RPMI7951 (cell line): ENCODE measurements around the gene FNDC7. TPM values are rescaled to one million over a fixed set of nuclear protein-coding genes. Genes with fewer than 3 reads are reported as not detected.
A peak's percentile ranks its signal among the peaks of the same experiment; 100 is the strongest.
"Not testable (repeated sequence)": the region's sequence is repeated elsewhere in the genome, so short reads cannot be mapped to it uniquely, and the experiment has no call there.

Source experiments
- DNase-seq: peaks from one replicate; pipeline ENCODE4 v3.0.0-alpha.2; 2012; ENCODE audit warnings: low read depth
- total RNA-seq: library from RNA; depleted of rRNA; stranded (reverse); fragments of >200 nt; shearing (Covaris generic); gene quantifications from 2 replicates; pipeline ENCODE4 v1.2.3, GENCODE V29; 2014; rRNA removed

FNDC7 gene, protein sequence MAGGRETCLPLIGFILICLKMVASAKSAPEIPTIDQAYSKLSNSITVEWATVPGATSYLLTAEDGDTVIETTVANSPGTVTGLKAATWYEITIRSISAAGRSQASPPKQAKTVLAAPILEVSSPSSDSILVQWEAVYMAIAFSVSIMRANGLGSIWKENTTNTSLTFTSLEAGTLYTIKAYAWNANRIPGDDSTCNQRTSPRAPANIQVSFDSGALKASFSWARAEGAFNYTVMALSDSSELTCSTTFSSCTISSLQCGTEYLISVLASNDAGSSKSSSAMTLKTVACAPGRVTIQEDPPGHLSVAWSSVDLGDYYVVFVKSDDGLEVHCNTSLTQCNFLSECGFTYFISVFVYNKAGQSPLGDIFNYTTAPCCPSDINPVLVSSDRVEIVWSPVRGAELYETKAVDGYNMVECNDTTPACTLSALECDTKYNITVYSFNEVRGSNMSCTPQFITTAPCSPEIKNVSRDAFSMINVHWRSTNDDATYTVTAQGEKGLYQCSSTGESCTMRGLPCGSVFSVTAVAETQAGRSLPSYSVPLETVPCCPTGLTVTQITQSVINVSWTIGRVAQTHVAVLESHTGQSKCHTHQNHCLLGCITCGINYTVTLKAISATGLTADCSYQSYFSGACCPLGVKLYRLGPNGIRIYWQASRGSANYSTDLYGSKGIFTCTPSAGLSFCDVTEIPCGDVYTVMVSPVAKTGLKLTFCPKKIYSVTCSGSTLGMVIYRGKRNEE
- total RNA-seq = 0.12 TPM in 1 of 2 replicates, not detected in the other

DNA sequence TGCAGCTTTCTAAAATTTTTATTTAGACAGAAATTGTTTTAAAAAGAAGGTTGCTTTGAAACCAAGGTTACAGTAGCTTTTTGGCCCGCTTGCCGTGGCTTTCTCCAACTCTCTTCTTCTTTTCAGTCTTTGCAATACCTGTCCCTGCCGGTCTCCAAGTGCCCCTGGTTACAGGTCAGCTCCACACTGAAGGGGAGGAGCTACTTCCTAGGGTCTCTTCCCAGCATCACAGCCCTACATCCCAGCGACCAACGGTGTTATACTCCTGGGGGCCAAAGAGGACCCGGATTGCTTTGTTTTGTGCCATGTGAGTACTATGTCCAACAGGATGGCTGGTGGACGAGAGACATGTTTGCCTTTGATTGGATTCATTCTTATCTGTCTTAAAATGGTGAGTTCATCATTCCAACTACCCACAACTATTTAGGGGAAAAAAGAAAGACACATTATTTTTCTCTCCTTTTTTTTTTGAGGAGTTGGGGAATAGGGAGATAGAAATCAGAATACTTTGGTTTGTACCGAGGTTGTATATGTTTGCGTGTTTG, at the start of gene FNDC7:
Gene FNDC7, plus strand, starts transcription at position 303 of the 545 bp plus-strand sequence. Its CDS starts 26 bp downstream, at position 329.
- DNase-seq = no peak

DNA sequence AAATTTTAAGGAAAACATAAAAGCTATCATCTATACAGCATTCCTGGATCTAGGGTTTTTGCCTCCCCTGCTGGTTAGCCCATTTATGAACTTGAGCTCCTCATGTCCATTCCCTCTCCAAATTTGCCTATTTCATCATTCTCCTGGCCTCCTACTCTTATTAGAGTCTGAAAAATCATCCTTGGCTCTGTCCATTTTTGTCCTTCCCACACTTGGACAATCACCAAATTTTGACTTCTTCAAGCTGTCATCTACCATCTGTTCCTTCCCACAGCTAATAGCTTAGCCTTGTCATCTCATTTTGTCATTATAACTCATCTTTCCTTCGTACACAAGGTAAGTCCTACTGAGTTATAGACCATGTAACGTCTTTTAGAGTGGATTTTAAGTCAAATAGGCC, 49.6 kb upstream of the FNDC7 start:
- DNase-seq = no peak

DNA sequence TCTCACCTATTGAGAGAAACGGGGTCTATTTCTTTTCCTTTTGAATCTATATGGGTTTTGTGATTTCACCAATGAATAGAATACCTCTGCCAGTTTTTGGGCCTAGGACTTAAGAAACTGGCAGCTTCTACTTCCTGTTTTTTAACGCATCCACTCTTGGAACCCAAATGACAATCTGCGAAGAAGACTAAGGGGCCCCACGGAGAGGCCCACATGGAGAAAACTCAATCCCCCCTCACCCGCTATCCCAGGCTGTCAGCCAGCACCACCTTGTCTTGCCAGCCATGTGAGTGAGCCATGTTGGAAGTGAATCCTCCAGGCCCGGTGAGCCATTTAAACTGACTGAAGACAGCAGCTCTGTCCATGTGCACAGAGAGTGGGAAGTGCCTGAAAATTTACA, 48.2 kb upstream of the FNDC7 start:
- no peak for DNase-seq

DNA sequence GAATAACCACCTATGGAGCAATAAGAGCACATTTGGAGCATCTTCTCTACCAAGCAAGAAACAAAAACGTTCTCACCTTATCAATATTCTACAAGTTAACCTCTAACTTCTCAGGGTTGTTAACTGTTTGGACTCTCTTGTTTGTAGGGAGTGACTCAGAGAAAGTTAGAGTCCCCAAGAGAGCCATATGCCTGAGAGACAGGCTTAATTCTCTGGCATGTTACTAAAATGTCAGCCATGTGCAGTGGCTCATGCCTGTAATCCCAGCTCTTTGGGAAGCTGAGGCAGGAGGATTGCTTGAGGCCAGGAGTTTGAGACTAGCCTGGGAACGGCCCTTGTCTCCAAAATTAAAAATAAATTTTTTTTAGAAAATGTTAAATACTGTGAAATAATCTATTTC, 47.6 kb upstream of the FNDC7 start:
- no peak for DNase-seq

DNA sequence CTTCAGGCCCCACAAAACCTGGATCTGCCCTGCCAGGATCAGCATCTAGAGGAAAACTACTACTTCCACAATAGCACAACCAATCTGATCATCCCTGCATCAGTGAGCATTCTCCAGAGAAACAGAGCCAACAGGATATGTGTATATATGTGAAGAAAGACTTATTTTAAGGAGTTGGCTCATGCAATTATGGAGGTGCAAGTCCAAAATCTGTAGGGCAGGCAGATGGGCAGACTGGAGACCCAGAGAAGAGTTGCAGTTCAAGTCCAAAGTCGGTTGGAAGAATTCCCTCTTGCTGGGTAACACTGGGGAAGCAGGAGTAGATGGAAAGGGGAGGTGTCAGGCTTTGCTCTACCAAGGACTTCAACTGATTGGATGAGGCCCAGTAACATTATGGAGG, 46.9 kb upstream of the FNDC7 start:
- no peak for DNase-seq

DNA sequence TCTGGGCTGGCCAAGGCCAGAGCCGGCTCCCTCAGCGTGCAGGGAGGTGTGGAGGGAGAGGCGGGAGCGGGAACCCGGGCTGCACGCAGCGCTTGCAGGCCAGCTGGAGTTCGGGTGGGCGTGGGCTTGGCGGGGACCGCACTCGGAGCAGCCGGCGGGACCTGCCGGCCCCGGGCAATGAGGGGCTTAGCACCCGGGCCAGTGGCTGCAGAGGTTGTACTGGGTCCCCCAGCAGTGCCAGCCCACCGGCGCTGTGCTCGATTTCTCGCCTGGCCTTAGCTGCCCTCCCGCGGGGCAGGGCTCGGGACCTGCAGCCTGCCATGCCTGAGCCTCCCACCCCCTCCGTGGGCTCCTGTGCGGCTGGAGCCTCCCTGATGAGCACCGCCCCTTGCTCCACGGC, 45.3 kb upstream of the FNDC7 start:
- DNase-seq = not testable (repeated sequence)

DNA sequence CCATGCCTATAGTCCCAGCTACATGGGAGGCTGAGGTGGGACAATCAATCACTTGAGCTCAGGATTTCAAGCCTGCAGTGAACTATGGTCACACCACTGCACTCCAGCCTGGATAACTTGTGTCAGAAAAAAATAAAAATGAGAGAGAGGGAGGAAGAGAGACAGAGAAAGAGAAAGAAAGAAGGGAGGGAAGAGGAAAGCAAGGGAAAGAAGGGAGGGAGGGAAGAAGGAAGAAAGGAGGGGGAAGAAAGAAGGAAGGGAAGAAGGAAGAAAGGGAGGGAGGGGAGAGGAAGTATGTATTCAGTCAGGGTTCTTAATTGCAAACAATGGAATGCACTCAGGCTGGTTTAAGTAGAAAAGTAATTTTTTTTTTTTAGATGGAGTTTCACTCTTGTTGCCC, 43.9 kb upstream of the FNDC7 start:
- no peak for DNase-seq

DNA sequence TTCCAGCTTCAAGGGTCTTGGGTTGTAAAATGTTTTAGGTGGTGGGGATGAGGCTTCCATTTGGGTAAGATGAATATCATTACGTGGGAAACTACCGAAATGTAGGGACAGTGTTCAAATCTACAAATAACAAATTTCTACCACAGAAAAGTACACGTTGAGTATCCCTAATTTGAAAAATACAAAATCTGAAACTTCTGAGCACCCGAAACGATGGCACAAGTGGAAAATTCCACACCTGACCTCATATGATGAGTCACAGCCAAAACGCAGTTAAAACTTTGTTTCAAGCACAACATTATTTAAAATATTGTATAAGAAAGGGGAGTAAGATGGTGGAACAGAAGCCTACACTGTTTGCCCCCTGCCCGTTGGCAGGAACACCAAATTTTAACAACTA, 43.0 kb upstream of the FNDC7 start:
- DNase-seq = no peak

DNA sequence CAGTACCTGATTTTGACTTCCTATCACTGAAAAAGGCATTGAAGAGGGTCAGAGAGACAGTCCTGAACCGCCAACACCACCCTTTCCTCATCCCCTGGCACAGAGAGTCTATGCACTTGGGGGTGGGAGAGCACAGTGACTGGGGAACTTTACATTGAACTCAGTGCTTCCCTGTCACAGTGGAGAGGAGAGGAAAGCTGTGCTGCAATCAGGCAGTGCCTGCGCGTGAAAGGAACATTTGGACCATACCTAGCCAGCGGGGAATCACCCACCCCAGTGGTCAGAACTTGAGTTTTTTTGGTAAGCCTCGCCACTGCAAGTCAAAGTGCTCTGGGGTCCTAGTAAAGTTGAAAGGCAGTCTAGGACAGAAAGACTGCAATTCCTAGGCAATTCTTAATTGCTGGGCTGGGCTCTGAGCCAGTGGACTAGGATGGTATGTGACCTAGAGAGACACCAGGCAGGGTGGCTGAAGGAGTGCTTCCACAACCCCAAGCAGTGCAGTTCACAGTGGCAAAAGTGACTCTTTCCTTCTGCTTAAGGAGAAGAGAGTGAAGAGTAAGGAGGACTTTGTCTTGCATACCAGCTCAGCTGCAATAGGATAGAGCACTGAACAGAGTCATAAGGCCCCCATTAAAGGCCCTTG, 42.5 kb upstream of the FNDC7 start:
- DNase-seq = no peak

DNA sequence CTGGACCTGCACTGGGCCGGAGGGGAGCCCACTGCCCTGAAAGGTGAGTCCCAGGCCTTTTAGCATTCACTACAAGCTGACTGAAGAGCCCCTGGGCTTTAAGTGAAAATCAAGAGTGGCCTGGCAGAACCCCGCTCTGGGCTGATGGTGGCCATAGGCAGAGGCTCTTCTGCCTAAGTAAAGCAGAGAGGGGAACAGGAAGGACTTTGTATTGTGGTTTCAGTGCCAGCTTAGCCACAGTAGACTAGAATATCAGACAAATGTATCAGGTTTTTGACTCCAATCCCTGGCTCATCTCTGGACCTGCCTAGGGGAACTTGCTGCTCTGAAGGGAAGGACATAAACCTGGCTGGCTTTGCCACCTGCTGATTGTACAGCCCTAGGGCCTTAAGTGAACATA, 41.6 kb upstream of the FNDC7 start:
- no peak for DNase-seq

DNA sequence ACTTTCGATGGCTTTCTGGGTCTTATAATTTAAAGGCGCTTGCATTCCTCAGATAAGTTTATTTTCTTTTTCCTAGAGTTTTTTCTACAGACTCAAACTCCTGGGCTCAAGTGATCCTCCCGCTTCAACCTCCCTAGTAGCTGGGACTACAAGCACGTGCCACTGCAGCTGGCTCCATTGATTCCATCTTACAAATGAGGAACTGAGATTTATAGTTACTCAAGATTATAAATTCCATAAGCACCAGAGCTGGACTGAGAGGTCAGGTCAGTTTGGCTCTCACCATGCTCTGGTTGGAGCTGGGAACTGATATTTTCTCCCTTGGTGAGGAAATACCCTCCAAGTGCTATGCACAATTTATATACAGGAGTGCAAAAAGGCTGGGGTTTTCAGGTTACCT, 34.0 kb upstream of the FNDC7 start:
- no peak for DNase-seq

DNA sequence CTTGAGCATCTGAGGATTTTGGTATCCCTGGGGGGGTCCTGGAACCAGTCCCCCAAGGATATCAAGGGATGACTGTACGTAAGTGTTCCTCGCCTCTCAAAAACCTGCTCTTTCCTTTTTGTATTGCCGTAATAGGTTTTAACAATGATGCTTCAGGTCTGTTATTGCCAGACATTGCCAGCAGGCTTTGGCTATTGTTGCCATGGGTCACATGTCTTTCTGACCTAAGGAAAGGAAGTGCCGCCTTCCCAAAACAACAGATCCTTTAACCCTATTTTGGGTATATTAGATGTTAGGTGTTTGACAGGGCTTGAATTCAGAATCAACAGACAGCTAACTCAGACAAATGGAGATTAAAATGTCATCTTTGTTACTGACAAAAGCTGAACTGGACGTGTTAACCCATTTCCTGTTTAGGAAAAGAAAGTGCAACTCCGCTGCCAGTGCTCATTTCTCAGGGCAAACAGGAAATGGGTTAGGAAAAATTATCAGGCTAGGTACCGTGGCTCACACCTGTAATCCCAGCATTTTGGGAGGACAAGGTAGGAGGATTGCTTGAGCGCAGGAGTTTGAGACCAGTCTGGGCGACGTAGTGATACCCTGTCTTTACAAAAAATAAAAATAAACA, 33.0 kb upstream of the FNDC7 start:
- DNase-seq = no peak

DNA sequence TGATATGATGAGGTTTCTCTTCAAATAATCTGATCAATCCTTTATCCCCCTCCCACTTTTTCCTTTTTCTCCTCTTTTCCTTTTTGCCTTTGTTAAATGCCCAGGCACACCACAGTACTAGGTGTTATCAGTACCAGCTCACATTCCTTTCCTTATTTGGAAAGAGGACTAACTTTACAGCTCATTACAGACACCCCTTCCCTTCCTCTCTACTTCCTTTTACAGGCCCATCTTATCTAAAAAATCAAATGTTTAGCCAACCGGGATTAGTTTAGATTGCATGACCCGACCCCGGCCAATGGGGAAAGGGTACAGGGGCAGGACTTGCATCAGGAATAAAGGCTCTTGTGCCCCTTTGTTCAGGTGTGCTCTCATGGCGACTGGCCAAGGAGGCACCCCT, 31.0 kb upstream of the FNDC7 start:
- DNase-seq = not testable (repeated sequence)

DNA sequence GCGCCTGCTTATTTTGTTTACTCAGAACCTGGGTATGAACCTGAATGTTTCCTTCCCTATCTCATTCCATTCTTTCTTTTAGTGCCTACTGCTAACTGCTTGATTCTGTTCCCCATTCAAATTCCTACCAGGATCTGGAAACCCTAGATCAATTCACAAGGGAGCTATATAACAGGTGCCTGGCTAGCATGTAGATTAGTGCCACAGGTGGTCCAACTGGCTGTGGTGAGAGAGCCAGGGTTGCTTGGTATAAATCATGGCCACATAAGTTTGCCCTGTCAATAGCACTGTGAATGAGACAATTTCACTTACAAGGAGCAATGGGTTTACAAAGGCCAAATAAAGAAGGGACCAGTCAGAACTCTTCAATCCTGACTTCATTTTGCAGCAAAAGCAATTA, 27.2 kb upstream of the FNDC7 start:
- no peak for DNase-seq

DNA sequence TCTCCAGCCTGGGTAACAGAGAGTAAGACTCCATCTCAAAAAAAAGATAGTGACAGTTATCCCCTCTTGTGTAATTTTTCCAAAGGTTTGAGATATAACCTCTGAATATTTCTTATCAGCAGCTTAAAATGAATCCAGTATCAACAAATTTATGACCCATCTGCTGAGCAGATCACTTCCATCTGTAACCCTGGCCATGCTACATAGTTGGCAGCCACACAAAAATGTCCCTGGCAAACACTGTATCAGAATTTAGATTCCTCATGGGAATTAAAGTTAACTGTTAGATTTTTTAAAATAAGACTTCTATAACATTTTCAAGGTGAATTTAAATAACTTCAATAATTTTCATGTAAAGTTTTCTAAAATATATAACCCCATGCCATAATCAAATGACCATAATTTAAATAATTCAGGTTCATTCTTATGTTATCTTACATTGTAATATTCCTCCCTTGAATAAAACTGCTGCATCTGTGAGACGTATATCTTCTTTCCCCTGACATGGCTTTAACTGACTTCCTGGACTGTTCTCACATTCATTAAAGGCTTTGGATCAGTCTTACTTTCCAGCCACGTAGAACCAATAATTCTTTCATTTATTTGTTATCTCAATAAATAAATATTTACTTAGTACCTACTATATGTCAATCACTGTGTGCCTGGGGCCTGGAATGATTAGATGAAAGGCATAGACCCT, 25.9 kb upstream of the FNDC7 start:
- peak; percentile 35 for DNase-seq

DNA sequence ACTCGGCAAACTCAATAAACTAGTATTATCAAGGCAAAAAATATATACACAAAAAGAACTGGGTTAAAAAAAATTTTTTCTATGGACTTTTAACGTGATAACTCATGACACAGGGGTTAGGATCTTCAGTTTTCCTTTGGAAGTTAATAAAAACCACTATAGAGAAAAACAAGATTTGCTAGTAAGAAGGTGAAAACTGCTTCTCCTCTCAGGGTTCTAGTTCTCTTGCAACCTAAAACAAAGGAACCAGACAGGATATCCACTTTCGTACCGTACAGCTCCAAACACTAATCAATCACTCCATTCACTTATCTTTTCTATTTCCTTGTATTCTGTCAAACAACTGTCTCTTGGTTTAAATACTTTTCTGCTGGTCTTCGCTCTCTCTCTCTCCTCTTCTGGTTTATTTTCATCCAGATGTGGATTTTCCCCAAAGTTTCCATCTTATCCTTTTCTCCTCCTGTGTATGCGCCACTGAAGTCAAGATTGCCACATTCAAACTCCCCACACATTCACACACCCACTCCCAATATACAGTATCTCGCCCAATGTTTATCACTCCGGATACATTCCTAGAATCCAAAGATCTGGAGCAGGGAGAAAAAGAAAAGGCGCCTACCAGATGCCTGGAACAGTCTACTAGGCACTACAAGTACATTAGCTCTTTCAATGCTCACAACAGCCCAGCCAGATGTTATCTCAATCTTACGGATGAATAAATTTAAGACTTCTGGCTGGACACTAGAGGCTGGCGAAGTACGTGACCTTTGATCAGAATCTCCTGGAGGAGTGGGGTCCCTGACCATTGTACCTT, 21.4 kb upstream of the FNDC7 start:
- DNase-seq = peak; percentile 50

DNA sequence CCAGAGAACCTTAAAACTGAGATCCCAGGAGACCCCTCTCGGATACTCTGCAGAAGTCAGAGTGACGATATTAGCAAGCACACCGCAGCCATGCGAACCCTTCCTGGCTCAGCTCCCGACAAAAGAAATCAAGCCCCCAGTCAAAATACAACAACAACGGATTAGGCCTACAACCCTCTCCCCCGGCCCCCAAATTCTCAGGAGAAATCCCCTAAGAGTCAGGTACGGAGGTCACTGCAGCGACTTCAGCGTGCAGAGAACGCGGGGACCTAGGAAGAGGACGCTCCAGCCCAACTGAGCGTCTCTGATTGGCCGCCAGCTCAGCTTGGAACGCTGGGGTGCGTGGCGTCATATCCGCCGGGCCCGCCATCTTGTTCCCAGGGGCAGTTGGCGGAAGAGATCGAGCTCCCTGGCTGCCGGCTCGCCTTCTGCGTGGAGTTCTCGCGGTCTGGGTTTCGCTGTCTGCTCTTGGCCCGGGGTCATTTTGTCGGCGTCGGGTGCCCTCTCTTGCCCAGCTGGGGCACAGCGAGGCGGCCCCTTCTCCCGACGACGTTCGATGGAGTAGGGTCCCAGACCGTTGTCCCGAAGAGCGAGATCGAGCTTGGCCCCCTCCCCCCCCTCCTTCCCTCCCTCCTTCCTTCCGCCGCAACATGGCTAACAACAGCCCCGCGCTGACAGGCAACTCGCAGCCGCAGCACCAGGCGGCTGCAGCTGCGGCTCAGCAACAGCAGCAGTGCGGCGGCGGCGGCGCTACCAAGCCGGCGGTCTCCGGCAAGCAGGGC, 20.6 kb upstream of the FNDC7 start, which contains the start of gene PRPF38B:
Gene PRPF38B, plus strand, starts transcription at position 369 of the 782 bp plus-strand sequence. Its CDS starts 282 bp downstream, at position 651.
- peak; percentile 91 for DNase-seq

DNA sequence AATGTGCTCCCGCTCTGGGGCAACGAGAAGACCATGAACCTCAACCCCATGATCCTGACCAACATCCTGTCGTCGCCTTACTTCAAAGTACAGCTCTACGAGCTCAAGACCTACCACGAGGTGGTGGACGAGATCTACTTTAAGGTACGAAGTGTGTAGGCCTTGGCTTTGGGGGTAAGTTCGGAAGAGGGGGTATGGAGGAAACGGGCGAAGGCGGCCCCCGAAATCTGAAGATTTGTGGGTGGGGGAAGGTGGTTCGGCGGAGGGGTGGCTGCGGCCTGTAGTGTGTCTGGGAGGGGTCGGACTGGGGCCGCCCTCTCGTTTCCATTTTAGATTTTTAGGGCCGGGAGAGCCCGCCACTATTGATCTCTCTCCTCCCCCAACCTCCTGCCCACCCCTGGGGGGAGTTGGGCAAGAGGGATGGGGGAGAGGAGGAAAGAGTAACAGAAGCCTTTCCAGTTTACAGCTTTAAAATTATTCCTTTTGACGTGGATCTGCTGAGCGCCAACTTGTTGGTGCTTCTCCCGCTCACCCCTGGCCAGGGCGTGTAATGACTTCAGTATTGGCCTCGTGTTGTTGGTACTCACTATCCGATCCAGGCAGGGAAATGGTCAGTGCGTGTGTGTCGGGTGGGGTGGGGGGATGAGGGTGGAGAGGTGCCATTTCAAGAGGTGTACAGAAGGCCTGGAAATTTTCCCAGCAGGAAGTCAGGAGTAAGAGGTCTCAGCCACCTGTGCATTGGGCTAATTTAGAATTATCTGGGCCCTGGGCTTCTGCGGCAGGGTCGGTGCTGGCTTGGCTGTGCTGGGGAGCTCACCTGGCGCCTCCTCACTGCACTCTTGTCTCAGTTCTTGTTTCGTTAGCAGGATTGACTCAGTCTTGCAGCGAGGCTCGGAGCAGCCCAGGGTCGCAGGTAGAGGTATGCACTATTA, 19.7 kb upstream of the FNDC7 start:
- DNase-seq = peak; percentile 68
